Fibroblast of lung (primary cell): Measurements from ENCODE around the gene IREB2.

Experiments
- EZH2 ChIP-seq: IDR thresholded peaks from 2 replicates; pipeline ENCODE4 v1.5.1; 2012; ENCODE audit warnings: low read length, control low read depth, mild to moderate bottlenecking; ENCODE audit errors: missing control alignments
- TF ChIP-seq, protein P1 (sequence below), 2 donors: IDR thresholded peaks in 1 of 2; conservative IDR thresholded peaks in 1 of 2; 1 replicate in 1 of 2; 2 replicates in 1 of 2; pipeline ENCODE4 v1.5.1; 2011 to 2012; ENCODE audit warnings: low read length in 2 of 2, control low read depth in 1 of 2, inconsistent platforms in 1 of 2, low read depth in 1 of 2, mild to moderate bottlenecking in 1 of 2

DNA sequence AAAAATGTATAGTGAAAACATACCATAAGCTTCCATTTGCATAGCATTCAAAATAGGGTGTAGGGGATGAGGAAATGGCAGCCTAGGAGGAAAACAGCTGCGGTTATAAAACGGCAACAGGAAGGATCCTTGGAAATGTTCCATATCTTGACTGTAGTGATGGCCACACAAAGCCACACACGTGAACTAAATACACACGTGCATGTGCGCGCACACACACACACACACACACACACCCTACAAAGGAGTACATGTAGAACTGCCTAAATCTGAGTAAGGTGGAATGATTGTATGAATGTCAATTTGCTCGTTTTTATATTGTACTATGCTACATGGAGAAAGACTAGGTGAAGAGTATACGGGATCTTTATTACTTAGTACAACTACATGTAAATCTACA lies 3.9 kb upstream of the IREB2 start:
- TF ChIP-seq, protein P1, sequence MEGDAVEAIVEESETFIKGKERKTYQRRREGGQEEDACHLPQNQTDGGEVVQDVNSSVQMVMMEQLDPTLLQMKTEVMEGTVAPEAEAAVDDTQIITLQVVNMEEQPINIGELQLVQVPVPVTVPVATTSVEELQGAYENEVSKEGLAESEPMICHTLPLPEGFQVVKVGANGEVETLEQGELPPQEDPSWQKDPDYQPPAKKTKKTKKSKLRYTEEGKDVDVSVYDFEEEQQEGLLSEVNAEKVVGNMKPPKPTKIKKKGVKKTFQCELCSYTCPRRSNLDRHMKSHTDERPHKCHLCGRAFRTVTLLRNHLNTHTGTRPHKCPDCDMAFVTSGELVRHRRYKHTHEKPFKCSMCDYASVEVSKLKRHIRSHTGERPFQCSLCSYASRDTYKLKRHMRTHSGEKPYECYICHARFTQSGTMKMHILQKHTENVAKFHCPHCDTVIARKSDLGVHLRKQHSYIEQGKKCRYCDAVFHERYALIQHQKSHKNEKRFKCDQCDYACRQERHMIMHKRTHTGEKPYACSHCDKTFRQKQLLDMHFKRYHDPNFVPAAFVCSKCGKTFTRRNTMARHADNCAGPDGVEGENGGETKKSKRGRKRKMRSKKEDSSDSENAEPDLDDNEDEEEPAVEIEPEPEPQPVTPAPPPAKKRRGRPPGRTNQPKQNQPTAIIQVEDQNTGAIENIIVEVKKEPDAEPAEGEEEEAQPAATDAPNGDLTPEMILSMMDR (conservative IDR thresholded peaks at IDR 0.05 in 1 of 2, IDR thresholded peaks at IDR 0.05 in 1 of 2; ENCODE audit: low read depth in 1 of 2, low read length in 2 of 2) = no peak
- TF ChIP-seq EZH2 = no peak
